CD4-positive, alpha-beta T cell treated with Interleukin-21 for 1 hour (primary cell): ENCODE data around the gene CPNE1.
"Not testable (repeated sequence)": the region's sequence is repeated elsewhere in the genome, so short reads cannot be mapped to it uniquely, and the experiment has no call there.

Experiments used
- DNase-seq: peaks from one replicate; pipeline ENCODE4 v3.0.0-alpha.2; 2020

The CPNE1 gene

GRCh38 chr20:35697696-35698297, 33.1 kb upstream of the CPNE1 start:
- no peak for DNase-seq

GRCh38 chr20:35695978-35696377, 31.3 kb upstream of the CPNE1 start:
- DNase-seq, result no peak

GRCh38 chr20:35695245-35695749, 30.6 kb upstream of the CPNE1 start:
- DNase-seq, result no peak

- DNase-seq, result no peak
Measured at GRCh38 chr20:35690265-35690664, 25.6 kb upstream of the CPNE1 start.

GRCh38 chr20:35686872-35687271, 22.2 kb upstream of the CPNE1 start:
- not testable (repeated sequence) for DNase-seq

- DNase-seq, result not testable (repeated sequence)
Measured at GRCh38 chr20:35685368-35685767, 20.7 kb upstream of the CPNE1 start.

- DNase-seq, result no peak
Measured at GRCh38 chr20:35681960-35682359, 17.3 kb upstream of the CPNE1 start.

- no peak for DNase-seq
Measured at GRCh38 chr20:35680452-35681183, 15.9 kb upstream of the CPNE1 start.

GRCh38 chr20:35674921-35675320, 10.2 kb upstream of the CPNE1 start:
- no peak for DNase-seq

- DNase-seq, result no peak
Measured at GRCh38 chr20:35673884-35674283, 9.2 kb upstream of the CPNE1 start.

GRCh38 chr20:35669681-35670080, 5.0 kb upstream of the CPNE1 start:
- no peak for DNase-seq

GRCh38 chr20:35669221-35669620, 4.5 kb upstream of the CPNE1 start:
- no peak for DNase-seq

- DNase-seq, result no peak
Measured at GRCh38 chr20:35665949-35666288, 1.2 kb upstream of the CPNE1 start.

- peak; percentile 80 for DNase-seq
Measured at GRCh38 chr20:35663516-35664465, 909 bp downstream of the CPNE1 start.

GRCh38 chr20:35662551-35662950, 2.1 kb downstream of the CPNE1 start:
- DNase-seq, result no peak

GRCh38 chr20:35661908-35662307, 2.8 kb downstream of the CPNE1 start:
- DNase-seq, result no peak

GRCh38 chr20:35661053-35661452, 3.6 kb downstream of the CPNE1 start:
- peak; percentile 33 for DNase-seq

GRCh38 chr20:35660122-35660937, 4.4 kb downstream of the CPNE1 start:
- DNase-seq, result no peak

GRCh38 chr20:35657271-35657670, 7.4 kb downstream of the CPNE1 start:
- no peak for DNase-seq

- no peak for DNase-seq
Measured at GRCh38 chr20:35654415-35654814, 10.3 kb downstream of the CPNE1 start.

- DNase-seq, result no peak
Measured at GRCh38 chr20:35653893-35654292, 10.8 kb downstream of the CPNE1 start.

- no peak for DNase-seq
Measured at GRCh38 chr20:35653430-35653734, 11.3 kb downstream of the CPNE1 start.
